Measurements from ENCODE around the gene ERCC6L. TPM values are rescaled to one million over a fixed set of nuclear protein-coding genes. Genes with fewer than 3 reads are reported as not detected.

Gene ERCC6L
- total and polyA plus RNA-seq, 2 of the 13 experiments (the other 11 are each of a cell fraction or from before 2014, with no cell fraction given): 0.86 to 9.5 TPM

- peaks cover 13% of the 10 kb centered on the region for H3K4me1 ChIP-seq (ENCODE audit: insufficient read depth, low read length)
- H2AFZ ChIP-seq (ENCODE audit: low read length): peak within 1 kb of the TSS; percentile 63
- 3% methylated on average over 15 of the region's 46 CpGs for WGBS (ENCODE audit: low lambda C conversion rate)
- DNase-seq (ENCODE audit: low spot score) (peak; percentile 95), ATAC-seq (peak; percentile 98), FAIRE-seq (peak; percentile 79)
- H4K20me1 ChIP-seq (ENCODE audit: insufficient read depth, low read length): no peaks in the 10 kb centered on the region
- no peaks in the 10 kb centered on the region for H3K27me3 ChIP-seq (ENCODE audit: control insufficient read depth in 1 of 2, insufficient read depth in 2 of 2, low read length in 2 of 2)
- intact Hi-C loops (cut with micrococcal nuclease; ENCODE audit: unreplicated experiment) (loop anchor here (10.0 kb wide), 1 partner anchor 53 kb away; the partner anchor contains the start of gene ERCC6L), in situ Hi-C loops (cut with HindIII; ENCODE audit: extremely low pct_ligation_motif_present, low pct_unique_long_range_greater_than_20kb) (no loop called here)
- CTCF ChIA-PET (ENCODE audit: low intra/inter-chr PET ratio, low total read pairs): no interaction called here
- peak within 1 kb of the TSS; percentile 83 to 86 (median 85) for H3K4me3 ChIP-seq (replicated peaks in 1 of 3; ENCODE audit: insufficient read depth in 1 of 3, low read depth in 2 of 3, low read length in 3 of 3)
- peak within 1 kb of the TSS; percentile 94 for H3K9ac ChIP-seq (ENCODE audit: insufficient read depth, low read depth, low read length)
- no peaks in the 10 kb centered on the region; a peak in 1 of 5 replicates for H3K36me3 ChIP-seq (replicated peaks in 1 of 2; ENCODE audit: control insufficient read depth in 1 of 2, insufficient read depth in 2 of 2, low read length in 2 of 2)
- H3K4me2 ChIP-seq (ENCODE audit: low read depth, low read length): peak within 1 kb of the TSS; percentile 84
- peak within 1 kb of the TSS; percentile 88 for H3K27ac ChIP-seq (ENCODE audit: extremely low read length, insufficient read depth, low read length)
- no peaks in the 10 kb centered on the region for H3K9me3 ChIP-seq (ENCODE audit: low read length)
- BruUV-seq (replicated peaks): no TSS peak
- H3K79me2 ChIP-seq (ENCODE audit: insufficient read depth, low read length): peaks cover 16% of the 10 kb centered on the region
- POLR2A ChIA-PET: interaction anchor here (0.7 to 1.6 kb wide), 6 partner anchors 8 to 390 kb away, joined by 3 to 8 read pairs (median 4); partner anchors contain the start of genes ERCC6L and RPS4X
- no peak for TF ChIP-seq CREB1 (IDR thresholded peaks at IDR 0.05)
- TF ChIP-seq CREB1 (CRISPR knock-in tag; IDR thresholded peaks at IDR 0.05): peak; percentile 34
- no peak for TF ChIP-seq CBFB (CRISPR knock-in tag; IDR thresholded peaks at IDR 0.05)
- no peak for TF ChIP-seq ZNF782 (CRISPR knock-in tag; IDR thresholded peaks at IDR 0.05; ENCODE audit: borderline replicate concordance)
- no peak for TF ChIP-seq ZNF296 (CRISPR knock-in tag; conservative IDR thresholded peaks at IDR 0.05)
- TF ChIP-seq MYNN (CRISPR knock-in tag; IDR thresholded peaks at IDR 0.05; ENCODE audit: low read depth): no peak
- TF ChIP-seq ZNF3 (CRISPR knock-in tag; IDR thresholded peaks at IDR 0.05): no peak
- 0 out of 2 replicates have a peak, but pooled peaks have one; percentile 19 for TF ChIP-seq ZGPAT (CRISPR knock-in tag; IDR thresholded peaks at IDR 0.05)
- TF ChIP-seq ARHGAP35 (CRISPR knock-in tag; IDR thresholded peaks at IDR 0.05; ENCODE audit: borderline replicate concordance): no peak
- peak; percentile 76 for TF ChIP-seq ZNF687 (CRISPR knock-in tag; IDR thresholded peaks at IDR 0.05)
- TF ChIP-seq NFYB (CRISPR knock-in tag; IDR thresholded peaks at IDR 0.05): peak; percentile 83
- TF ChIP-seq POLR2G (IDR thresholded peaks at IDR 0.05; ENCODE audit: low read depth, low read length): peak; percentile 62
- no peak for TF ChIP-seq MLLT10 (CRISPR knock-in tag; IDR thresholded peaks at IDR 0.05)
- TF ChIP-seq ZBTB38 (CRISPR knock-in tag; IDR thresholded peaks at IDR 0.05): no peak
- TF ChIP-seq IRX3 (CRISPR knock-in tag; IDR thresholded peaks at IDR 0.05; ENCODE audit: borderline replicate concordance, low read depth): no peak
- TF ChIP-seq, protein P1, sequence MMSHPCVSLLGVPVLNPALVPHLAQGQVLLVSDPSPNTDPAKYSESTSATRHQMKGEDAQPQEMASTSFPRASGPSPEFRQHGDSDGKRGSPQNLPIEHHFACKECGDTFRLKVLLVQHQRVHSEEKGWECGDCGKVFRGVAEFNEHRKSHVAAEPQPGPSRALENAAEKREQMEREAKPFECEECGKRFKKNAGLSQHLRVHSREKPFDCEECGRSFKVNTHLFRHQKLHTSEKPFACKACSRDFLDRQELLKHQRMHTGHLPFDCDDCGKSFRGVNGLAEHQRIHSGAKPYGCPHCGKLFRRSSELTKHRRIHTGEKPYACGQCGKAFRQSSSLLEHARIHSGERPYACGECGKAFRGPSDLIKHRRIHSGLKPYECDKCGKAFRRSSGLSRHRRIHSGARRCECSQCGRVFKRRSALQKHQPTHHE (CRISPR knock-in tag; IDR thresholded peaks at IDR 0.05; ENCODE audit: borderline replicate concordance): no peak
- TF ChIP-seq AKAP8 (CRISPR knock-in tag; IDR thresholded peaks at IDR 0.05): no peak
- no peak for TF ChIP-seq HDAC6 (IDR thresholded peaks at IDR 0.05; ENCODE audit: low read depth, low read length)
Observed at GRCh38 chrX:72181178-72182125, 57.4 kb downstream of the ERCC6L start, which contains the start of gene PIN4. PIN4 (plus strand) TSS chrX:72181757; CDS start chrX:72181786, 29 bp downstream.

All from HepG2 (cell line).